Pancreas (tissue), 10 donors: Measurements from ENCODE around the gene BRSK2. TPM values are rescaled to one million over a fixed set of nuclear protein-coding genes. Genes with fewer than 3 reads are reported as not detected.

Source experiments
- ATAC-seq, 4 donors: fragments of 200-7000 bp; cut with Tn5 transposase; one replicate each; pipeline versions ENCODE4 v1.8.0 to v1.9.1; 2020; ENCODE audit warnings: mild to moderate bottlenecking in 4 of 4, moderate library complexity in 4 of 4
- DNase-seq, 6 donors: peaks; one replicate each; pipeline ENCODE4 v3.0.0-alpha.2; 2020
- FAIRE-seq: peaks from 2 replicates; lab custom pipeline; 2012; peaks lifted over from hg19 to GRCh38; lab: Jason Lieb, UNC
- H3K27ac ChIP-seq, 4 donors: fragments of 200-600 bp; sonication (generic); 1 replicate in 3 of 4; 2 replicates in 1 of 4; pipeline versions ENCODE4 v1.5.0 to v1.8.0; 2020
- H3K27me3 ChIP-seq, 4 donors: fragments of 200-600 bp; one replicate each; pipeline ENCODE4 v1.8.0; 2021
- H3K36me3 ChIP-seq, 3 donors: fragments of 200-600 bp; sonication (generic) in 1 of 3; one replicate each; pipeline versions ENCODE4 v1.5.0 to v1.8.0; 2020 to 2021
- H3K4me1 ChIP-seq, 3 donors: fragments of 200-600 bp; one replicate each; pipeline ENCODE4 v1.8.0; 2021
- H3K4me3 ChIP-seq, 4 donors: fragments of 200-600 bp; sonication (generic) in 2 of 4; one replicate each; pipeline versions ENCODE4 v1.5.0 to v1.8.0; 2020 to 2021
- H3K9me3 ChIP-seq, 4 donors: fragments of 200-600 bp; one replicate each; pipeline ENCODE4 v1.8.0; 2021
- WGBS, 2 donors: extraction: QIAGEN DNeasy Blood & Tissue Kit; methylation state at CpG; one replicate each; pipeline ENCODE4 v1.1.7; 2013; 5-methylcytosine and 5-hydroxymethylcytosine counted together
- intact Hi-C, 3 donors: fragments of 100-400 bp; cut with DNase I; formaldehyde crosslinking; loops; one replicate each; pipeline versions ENCODE4 v1.11.1 to v1.14.2; 2022
- polyA plus RNA-seq, 2 donors: library from polyadenylated mRNA; stranded (reverse); fragments of 200-250 nt; gene quantifications; one replicate each; pipeline ENCODE4 v1.2.3, GENCODE V29; 2013
- total RNA-seq, 6 donors: library from RNA; stranded (reverse); fragmentation: NEBNext Ultra II Directional in 4 of 6; extraction: Animal tissue kit (Norgen Biotek cat#: 25700) in 4 of 6; gene quantifications; one replicate each; pipeline versions ENCODE4 v1.2.1 to v1.2.4, GENCODE V29; 2021 to 2023
- TF ChIP-seq, protein P1 (sequence below), 4 donors: fragments of 200-600 bp; sonication (generic) in 3 of 4; IDR thresholded peaks; one replicate each; pipeline versions ENCODE4 v1.5.0 to v1.8.0; 2021; ENCODE audit warnings: antibody characterized with exemption in 4 of 4
- donor health status: healthy with polysubstance abuse.
- donor health status: DM: no; HTN: no; CAD: no; lungs with moderate emphysema.
- donor health status: DM: no; HTN: no; CAD: no.
- donor health status: control.
- donor health status: control.
- donor health status: Bipolar disorder and iron deficiency.
- donor health status: DM: yes; HTN: yes; CAD: no.
- donor health status: DM: no; HTN: no; CAD: no.
- donor health status: DM: no; HTN: no; CAD: no.
- donor health status: DM: yes; HTN: yes; CAD: no.

Gene BRSK2
- total and polyA plus RNA-seq, 8 donors: 44.2 to 215 (median 70.9) TPM

DNA sequence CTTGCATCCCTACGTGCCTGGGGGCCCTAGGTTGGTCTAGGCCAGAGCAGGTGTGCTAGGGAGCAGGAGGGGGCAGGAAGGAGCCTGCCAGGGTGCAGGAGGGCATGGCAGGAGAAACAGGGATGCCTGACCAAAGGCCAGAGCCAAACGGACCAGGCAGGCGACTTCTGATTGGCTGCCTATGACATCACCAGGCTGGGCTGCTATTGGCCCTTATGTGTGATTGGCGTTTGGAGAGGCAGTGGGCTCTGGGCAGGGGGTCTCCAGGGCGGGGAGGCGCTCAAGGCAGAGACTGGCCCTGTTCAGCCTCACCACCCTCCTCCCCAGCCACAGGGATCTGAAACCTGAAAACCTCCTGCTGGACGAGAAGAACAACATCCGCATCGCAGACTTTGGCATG, 52.4 kb downstream of the BRSK2 start:
- Histone ChIP-seq H3K4me3 (no peak overlapping the region), H3K27me3 (no peaks in the 10 kb centered on the region), H3K9me3 (no peaks in the 10 kb centered on the region), H3K27ac (no peak overlapping the region), H3K4me1 (peaks cover 0 to 4% (median 3%) of the 10 kb centered on the region in 3 donors), H3K36me3 (peaks cover 0 to 19% (median 0%) of the 10 kb centered on the region in 3 donors)
- ATAC-seq (no peak), DNase-seq (no peak), FAIRE-seq (no peak)
- WGBS, 2 donors: 62 to 70% methylated on average over 9 of the region's 9 CpGs
- intact Hi-C loops: no loop called here
- TF ChIP-seq, protein P1, sequence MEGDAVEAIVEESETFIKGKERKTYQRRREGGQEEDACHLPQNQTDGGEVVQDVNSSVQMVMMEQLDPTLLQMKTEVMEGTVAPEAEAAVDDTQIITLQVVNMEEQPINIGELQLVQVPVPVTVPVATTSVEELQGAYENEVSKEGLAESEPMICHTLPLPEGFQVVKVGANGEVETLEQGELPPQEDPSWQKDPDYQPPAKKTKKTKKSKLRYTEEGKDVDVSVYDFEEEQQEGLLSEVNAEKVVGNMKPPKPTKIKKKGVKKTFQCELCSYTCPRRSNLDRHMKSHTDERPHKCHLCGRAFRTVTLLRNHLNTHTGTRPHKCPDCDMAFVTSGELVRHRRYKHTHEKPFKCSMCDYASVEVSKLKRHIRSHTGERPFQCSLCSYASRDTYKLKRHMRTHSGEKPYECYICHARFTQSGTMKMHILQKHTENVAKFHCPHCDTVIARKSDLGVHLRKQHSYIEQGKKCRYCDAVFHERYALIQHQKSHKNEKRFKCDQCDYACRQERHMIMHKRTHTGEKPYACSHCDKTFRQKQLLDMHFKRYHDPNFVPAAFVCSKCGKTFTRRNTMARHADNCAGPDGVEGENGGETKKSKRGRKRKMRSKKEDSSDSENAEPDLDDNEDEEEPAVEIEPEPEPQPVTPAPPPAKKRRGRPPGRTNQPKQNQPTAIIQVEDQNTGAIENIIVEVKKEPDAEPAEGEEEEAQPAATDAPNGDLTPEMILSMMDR (IDR thresholded peaks at IDR 0.05): no peak

DNA sequence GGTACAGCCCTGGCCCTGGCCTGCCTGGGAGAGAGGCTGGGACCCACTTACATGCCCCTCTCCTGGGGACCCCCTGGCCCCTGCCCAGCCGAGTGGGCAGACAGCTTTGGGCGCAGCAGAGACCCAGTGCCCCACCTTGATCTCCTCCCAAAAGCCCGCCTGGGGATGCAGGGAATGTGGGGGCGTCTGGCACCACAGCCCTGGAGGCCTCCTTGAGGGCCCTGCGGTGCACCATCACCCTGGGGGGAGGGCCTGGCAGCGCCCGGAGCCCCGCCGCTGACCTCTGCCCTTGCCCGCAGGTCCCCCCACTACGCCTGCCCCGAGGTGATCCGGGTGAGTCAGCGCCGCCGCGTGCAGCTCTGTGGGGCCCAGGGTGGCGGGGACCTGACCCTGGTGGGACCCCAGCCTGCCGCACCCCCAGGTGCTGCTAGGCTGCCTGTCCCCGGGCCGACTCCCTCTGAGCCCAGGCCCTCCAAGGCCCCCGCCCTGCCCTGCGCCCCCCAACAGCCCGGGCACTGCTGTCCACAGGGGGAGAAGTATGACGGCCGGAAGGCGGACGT, 53.2 kb downstream of the BRSK2 start:
- H3K4me3 ChIP-seq: no peak overlapping the region
- DNase-seq (no peak), ATAC-seq (no peak), FAIRE-seq (no peak)
- peaks cover 0 to 21% (median 0%) of the 10 kb centered on the region in 3 donors for H3K36me3 ChIP-seq
- H3K27ac ChIP-seq: no peak overlapping the region
- no peaks in the 10 kb centered on the region for H3K4me1 ChIP-seq
- WGBS, 2 donors: 85 to 89% methylated on average over 23 to 28 of the region's 28 CpGs
- H3K27me3 ChIP-seq: no peaks in the 10 kb centered on the region
- H3K9me3 ChIP-seq: no peaks in the 10 kb centered on the region
- intact Hi-C loops: no loop called here
- TF ChIP-seq, protein P1 (IDR thresholded peaks at IDR 0.05): no peak

DNA sequence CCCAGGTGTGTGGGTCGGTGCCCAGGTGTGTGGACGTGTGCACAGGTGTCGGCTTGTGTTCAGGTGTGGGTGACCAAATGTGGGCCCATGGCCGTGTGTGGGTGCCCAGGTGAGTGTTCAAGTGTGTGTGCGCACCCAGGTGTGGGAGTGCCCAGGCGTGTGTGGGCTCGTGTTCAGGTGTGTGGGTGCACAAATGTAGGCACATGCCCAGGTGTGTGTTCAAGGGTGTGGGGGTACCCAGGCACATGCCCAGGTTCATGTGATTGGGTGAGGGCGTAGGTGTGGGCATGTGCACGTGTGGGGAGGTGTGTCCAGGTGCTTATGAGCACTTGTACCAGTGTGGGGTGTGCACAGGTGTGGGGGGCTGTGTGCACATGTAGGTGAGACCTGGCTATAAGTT, 54.0 kb downstream of the BRSK2 start:
- Histone ChIP-seq H3K27me3 (no peaks in the 10 kb centered on the region), H3K27ac (no peak overlapping the region), H3K36me3 (peaks cover 0 to 28% (median 0%) of the 10 kb centered on the region in 3 donors), H3K4me3 (no peak overlapping the region), H3K4me1 (no peaks in the 10 kb centered on the region), H3K9me3 (no peaks in the 10 kb centered on the region)
- intact Hi-C loops: no loop called here
- FAIRE-seq (no peak), DNase-seq (no peak), ATAC-seq (no peak)
- 74 to 84% methylated on average over 9 of the region's 9 CpGs for WGBS, 2 donors
- TF ChIP-seq, protein P1 (IDR thresholded peaks at IDR 0.05): no peak

GRCh38 chr11:1444321-1444720, 54.6 kb downstream of the BRSK2 start:
- Histone ChIP-seq H3K4me1 (no peaks in the 10 kb centered on the region), H3K27ac (no peak overlapping the region), H3K36me3 (peaks cover 0 to 28% (median 0%) of the 10 kb centered on the region in 3 donors), H3K4me3 (no peak overlapping the region), H3K9me3 (no peaks in the 10 kb centered on the region), H3K27me3 (no peaks in the 10 kb centered on the region)
- intact Hi-C loops: no loop called here
- 81 to 86% methylated on average over 11 of the region's 11 CpGs for WGBS, 2 donors
- TF ChIP-seq, protein P1 (IDR thresholded peaks at IDR 0.05): no peak
- ATAC-seq (no peak), FAIRE-seq (no peak), DNase-seq (no peak)

DNA sequence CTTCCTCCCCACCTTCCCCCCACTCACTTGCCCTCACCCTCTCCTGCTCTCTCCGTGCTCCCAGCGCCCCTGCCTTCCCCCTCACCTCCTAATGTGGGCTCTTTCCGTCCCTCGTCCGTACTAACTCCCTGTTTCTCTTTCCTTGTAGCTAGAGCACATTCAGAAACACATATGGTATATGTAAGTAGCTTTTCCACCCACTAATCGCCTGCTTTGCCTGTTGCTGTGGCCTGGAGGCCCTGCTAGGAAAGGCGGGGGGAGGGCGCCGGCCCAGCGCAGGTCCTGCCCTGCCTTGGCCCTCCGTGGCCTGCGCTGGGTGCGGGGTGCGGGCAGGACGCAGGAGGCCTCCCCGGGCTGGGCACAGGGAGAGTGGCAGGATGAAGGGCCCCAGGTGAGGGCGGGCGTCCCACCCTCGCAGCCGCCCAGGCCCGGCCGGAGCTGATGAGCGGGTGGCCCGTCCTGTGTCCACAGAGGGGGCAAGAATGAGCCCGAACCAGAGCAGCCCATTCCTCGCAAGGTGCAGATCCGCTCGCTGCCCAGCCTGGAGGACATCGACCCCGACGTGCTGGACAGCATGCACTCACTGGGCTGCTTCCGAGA, 55.2 kb downstream of the BRSK2 start:
- TF ChIP-seq, protein P1 (IDR thresholded peaks at IDR 0.05): no peak
- no peak for DNase-seq
- Histone ChIP-seq H3K4me3 (no peak overlapping the region), H3K4me1 (no peaks in the 10 kb centered on the region), H3K9me3 (no peaks in the 10 kb centered on the region), H3K27me3 (no peaks in the 10 kb centered on the region), H3K27ac (no peak overlapping the region), H3K36me3 (peaks cover 0 to 28% (median 0%) of the 10 kb centered on the region in 3 donors)
- intact Hi-C loops: no loop called here
- no peak for FAIRE-seq
- no peak for ATAC-seq
- WGBS, 2 donors: 87 to 88% methylated on average over 32 of the region's 32 CpGs
